Esophagus (tissue), 2 donors: ENCODE results near the gene MAP4K2. TPM values are rescaled to one million over a fixed set of nuclear protein-coding genes. Genes with fewer than 3 reads are reported as not detected.

Experiments used
- H3K27ac ChIP-seq, 2 donors: one replicate each; pipeline ENCODE4 v1.5.1; 2013; ENCODE audit warnings: low read depth in 2 of 2, mild to moderate bottlenecking in 2 of 2, inconsistent platforms in 1 of 2, low read length in 1 of 2, moderate library complexity in 1 of 2
- H3K27me3 ChIP-seq, 2 donors: one replicate each; pipeline ENCODE4 v1.6.1; 2013; ENCODE audit warnings: low read length in 2 of 2, control low read depth in 1 of 2, mild to moderate bottlenecking in 1 of 2; ENCODE audit not compliant: insufficient read depth in 2 of 2, control insufficient read depth in 1 of 2
- H3K36me3 ChIP-seq, 2 donors: one replicate each; pipeline ENCODE4 v1.6.1; 2013; ENCODE audit warnings: low read length in 1 of 2; ENCODE audit not compliant: control insufficient read depth in 2 of 2, insufficient read depth in 2 of 2
- H3K4me1 ChIP-seq, 2 donors: one replicate each; pipeline ENCODE4 v1.6.1; 2013; ENCODE audit warnings: low read length in 1 of 2; ENCODE audit not compliant: control insufficient read depth in 2 of 2, insufficient read depth in 2 of 2
- H3K4me3 ChIP-seq, 2 donors: one replicate each; pipeline ENCODE4 v1.5.1; 2013; ENCODE audit warnings: low read length in 2 of 2, mild to moderate bottlenecking in 2 of 2, low read depth in 1 of 2, moderate library complexity in 1 of 2
- H3K9me3 ChIP-seq, 2 donors: one replicate each; pipeline ENCODE4 v1.6.1; 2013; ENCODE audit warnings: mild to moderate bottlenecking in 2 of 2, low read depth in 1 of 2, low read length in 1 of 2, moderate library complexity in 1 of 2; ENCODE audit not compliant: control insufficient read depth in 2 of 2, insufficient read depth in 1 of 2
- WGBS, 2 donors: extraction: QIAGEN DNeasy Blood & Tissue Kit; methylation state at CpG; one replicate each; pipeline ENCODE4 v1.1.7; 2013; 5-methylcytosine and 5-hydroxymethylcytosine counted together
- polyA plus RNA-seq, 2 donors: library from polyadenylated mRNA; stranded (reverse); fragments of 200-250 nt; gene quantifications; one replicate each; pipeline ENCODE4 v1.2.3, GENCODE V29; 2013
- donor health status: healthy with polysubstance abuse.
- donor health status: Bipolar disorder and iron deficiency.

The MAP4K2 gene
- polyA plus RNA-seq, 2 donors, result 4.7 to 7.5 TPM

DNA sequence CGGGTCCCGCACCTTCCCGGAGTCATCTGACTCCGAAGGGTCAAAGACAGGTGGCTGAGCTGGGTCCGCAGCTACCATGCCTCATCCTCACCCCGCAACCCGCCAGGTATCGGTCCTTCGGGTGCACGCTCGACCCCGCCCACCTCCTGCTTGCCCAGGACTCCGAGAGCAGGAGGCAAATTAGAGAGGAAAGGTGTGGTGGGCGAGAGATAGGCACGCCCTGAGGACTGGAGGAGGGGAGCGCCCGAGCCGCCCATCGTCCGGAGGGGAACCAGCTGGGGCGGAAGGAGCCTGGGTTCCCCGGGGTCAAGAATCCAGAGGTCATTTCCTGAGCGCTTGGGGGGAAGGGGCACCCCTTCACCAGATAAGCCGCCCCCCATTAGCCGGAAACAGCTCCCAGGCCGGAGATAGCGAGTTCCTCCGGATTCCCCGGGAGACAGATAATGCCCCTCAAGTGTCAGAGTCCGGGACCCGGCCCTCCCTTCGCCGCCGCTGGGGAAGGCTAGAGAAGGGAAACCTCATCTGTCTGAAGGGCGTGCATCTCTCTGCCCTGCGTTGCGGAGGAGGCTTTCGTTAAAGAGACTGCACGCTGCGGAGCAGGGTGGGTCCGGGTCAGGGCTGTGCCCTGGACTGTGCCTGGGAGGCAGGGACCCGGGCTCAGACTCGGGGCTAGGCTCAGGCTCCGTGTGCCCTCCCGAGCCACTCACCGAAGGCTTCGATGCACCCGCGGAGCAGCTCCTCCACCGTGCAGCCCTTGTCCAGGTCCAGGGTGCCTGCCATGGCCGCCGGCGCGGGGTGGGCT is 60.7 kb downstream of the MAP4K2 start:
- peaks cover 0 to 12% of the 10 kb centered on the region in 2 donors for H3K4me1 ChIP-seq
- peak overlapping the region; percentile 23 to 50 for H3K27ac ChIP-seq
- H3K4me3 ChIP-seq, result peak overlapping the region; percentile 43 to 51
- whole genome bisulfite sequencing, 2 donors, result 7 to 8% methylated on average over 54 of the region's 54 CpGs
- H3K27me3 ChIP-seq, result no peaks in the 10 kb centered on the region
- no peaks in the 10 kb centered on the region for H3K9me3 ChIP-seq
- no peaks in the 10 kb centered on the region for H3K36me3 ChIP-seq

DNA sequence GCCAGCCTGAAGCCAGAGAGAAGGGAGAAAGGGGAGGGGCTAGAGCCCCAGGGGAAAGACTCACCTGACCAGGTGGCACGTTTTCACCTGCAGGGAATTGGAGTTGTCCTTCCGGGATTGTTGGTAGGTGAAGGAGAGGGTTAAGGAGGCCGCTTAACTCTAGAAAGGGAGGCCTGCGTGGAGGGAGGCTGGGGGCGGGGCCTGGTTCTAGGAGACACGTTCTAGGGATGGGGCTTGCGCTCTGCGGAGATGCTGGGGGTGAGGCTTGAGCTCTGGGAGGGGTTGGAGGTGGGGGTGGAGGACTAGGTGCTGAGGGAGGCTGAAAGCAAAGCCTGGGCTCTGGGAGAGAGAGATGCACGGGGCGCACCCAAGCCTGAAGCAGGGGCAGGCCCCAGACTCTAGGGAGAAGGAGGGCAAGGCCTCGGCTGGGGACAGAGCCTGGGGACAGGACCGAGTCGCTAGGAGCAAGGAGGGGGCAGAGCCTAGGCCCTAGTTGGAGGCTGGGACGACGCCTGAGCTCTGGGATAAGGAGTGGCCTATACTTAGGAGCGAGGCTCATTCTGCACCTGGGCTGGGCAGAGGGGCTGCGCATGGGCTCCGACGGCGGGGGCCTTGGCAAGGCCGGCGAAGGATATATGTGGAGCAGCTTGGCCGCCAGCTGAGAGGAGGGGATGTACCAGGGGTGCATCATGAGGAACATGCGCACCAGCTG is 61.5 kb downstream of the MAP4K2 start:
- H3K36me3 ChIP-seq, result no peaks in the 10 kb centered on the region
- 46 to 53% methylated on average over 24 of the region's 24 CpGs for WGBS, 2 donors
- H3K27ac ChIP-seq, result no peak overlapping the region
- H3K9me3 ChIP-seq, result no peaks in the 10 kb centered on the region
- no peaks in the 10 kb centered on the region for H3K27me3 ChIP-seq
- peaks cover 0 to 20% of the 10 kb centered on the region in 2 donors for H3K4me1 ChIP-seq
- H3K4me3 ChIP-seq, result no peak overlapping the region

DNA sequence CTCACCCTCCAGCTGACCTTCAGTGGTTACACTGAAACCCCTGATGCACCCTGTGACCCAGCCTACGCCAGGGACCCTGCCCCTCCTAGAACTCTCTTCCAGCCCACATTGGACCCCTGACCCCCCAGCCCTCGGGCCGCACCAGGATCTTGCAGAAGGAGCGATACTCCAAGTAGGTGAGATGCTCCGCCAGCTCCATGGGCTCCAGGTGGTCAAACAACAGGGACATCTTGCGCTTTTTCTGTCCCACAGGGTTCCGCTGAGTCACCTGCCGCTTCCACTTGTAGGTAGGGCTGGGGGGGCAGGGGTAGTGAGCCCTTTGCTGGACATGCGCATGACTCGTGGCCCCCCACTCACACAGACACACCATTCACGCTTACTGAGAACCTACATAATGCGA is 63.1 kb downstream of the MAP4K2 start:
- WGBS, 2 donors, result 89 to 90% methylated on average over 12 of the region's 12 CpGs
- Histone ChIP-seq H3K4me1 (peaks cover 3 to 20% of the 10 kb centered on the region in 2 donors), H3K4me3 (no peak overlapping the region), H3K27ac (no peak overlapping the region), H3K9me3 (no peaks in the 10 kb centered on the region), H3K36me3 (peaks cover 0 to under 1% of the 10 kb centered on the region in 2 donors), H3K27me3 (no peaks in the 10 kb centered on the region)

DNA sequence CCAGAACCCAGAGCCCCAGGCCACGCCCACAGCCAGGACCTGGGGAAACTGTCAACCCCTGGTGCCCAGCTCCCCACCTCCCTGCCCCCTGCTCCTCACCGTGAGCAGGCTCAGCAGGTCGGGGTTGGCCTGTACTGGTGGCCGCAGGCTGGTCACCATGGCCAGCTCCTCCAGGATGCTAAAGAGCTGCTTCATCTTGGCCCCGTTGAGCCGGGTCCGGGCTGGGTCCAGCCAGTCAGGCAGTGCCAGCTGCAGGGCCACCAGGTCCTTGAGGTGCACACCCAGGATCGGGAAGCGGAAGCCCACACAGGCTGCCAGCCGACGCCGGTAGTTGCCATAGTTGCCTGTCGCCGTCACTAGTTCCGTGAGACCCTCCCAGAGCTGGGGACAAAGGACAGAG is 66.4 kb downstream of the MAP4K2 start:
- Histone ChIP-seq H3K4me3 (no peak overlapping the region), H3K4me1 (peaks cover 3 to 7% of the 10 kb centered on the region in 2 donors), H3K27me3 (no peaks in the 10 kb centered on the region), H3K9me3 (no peaks in the 10 kb centered on the region), H3K27ac (no peak overlapping the region), H3K36me3 (peaks cover 0 to 2% of the 10 kb centered on the region in 2 donors)
- WGBS, 2 donors, result 87 to 94% methylated on average over 14 to 15 of the region's 15 CpGs

DNA sequence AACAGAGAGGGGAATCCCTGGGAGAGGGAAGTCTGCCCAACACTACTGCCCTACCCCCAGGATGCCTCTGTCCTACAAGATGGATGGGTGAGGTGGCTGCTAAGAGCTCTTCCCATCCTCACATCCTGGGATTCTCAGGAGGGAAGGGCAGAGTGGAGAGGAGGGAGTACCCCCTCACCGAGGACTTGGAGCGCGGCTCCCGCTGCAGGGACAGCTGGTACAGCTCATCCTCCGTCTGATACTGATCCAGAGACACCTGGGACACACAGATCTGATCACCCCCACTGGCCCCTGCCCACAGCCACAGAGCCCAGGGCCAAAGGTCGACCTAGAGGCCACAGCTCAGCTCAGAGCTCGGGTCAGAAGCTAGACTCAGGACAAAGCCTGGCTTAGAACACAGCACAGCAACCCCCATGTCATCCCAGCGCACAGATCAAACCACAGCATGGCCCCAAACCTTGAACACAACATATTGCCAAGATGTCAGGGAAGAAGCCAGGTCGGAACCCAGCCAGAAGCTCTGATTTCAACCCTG is 67.2 kb downstream of the MAP4K2 start:
- Histone ChIP-seq H3K36me3 (peaks cover 0 to 2% of the 10 kb centered on the region in 2 donors), H3K27me3 (no peaks in the 10 kb centered on the region), H3K27ac (no peak overlapping the region), H3K4me1 (peaks cover 3 to 7% of the 10 kb centered on the region in 2 donors), H3K9me3 (no peaks in the 10 kb centered on the region), H3K4me3 (no peak overlapping the region)
- WGBS, 2 donors, result 84 to 89% methylated on average over 9 of the region's 9 CpGs

Other genes starting within 250 kb of the MAP4K2 start
- not detected for gene SLC22A11, start 247.3 kb downstream of the MAP4K2 start, polyA plus RNA-seq
- gene SLC22A12, start 212.0 kb downstream of the MAP4K2 start, polyA plus RNA-seq, result not detected
- under 1 TPM; 0.24 to 0.44 TPM for gene NRXN2, start 80.0 kb downstream of the MAP4K2 start, polyA plus RNA-seq
- 10 to 100 TPM in 1 of 2 donors, 1 to 10 TPM in 1; 7.9 to 13.0 TPM for gene RASGRP2, start 59.1 kb downstream of the MAP4K2 start, polyA plus RNA-seq
- 1 to 10 TPM; 1.2 to 1.7 TPM for gene PYGM, start 43.2 kb downstream of the MAP4K2 start, polyA plus RNA-seq
- 10 to 100 TPM; 79.0 to 88.0 TPM for gene SF1, start 24.7 kb downstream of the MAP4K2 start, polyA plus RNA-seq
- gene MEN1, start 7.3 kb upstream of the MAP4K2 start, polyA plus RNA-seq, result 10 to 100 TPM; 15.4 to 19.0 TPM
- 10 to 100 TPM; 17.5 to 30.7 TPM for gene CDC42BPG, start 41.4 kb upstream of the MAP4K2 start, polyA plus RNA-seq
- gene EHD1, start 75.4 kb upstream of the MAP4K2 start, polyA plus RNA-seq, result 10 to 100 TPM; 16.1 to 28.7 TPM
- gene ATG2A, start 114.0 kb upstream of the MAP4K2 start, polyA plus RNA-seq, result 10 to 100 TPM; 10.4 to 11.4 TPM
- gene PPP2R5B, start 121.5 kb upstream of the MAP4K2 start, polyA plus RNA-seq, result 10 to 100 TPM in 1 of 2 donors, 1 to 10 TPM in 1; 6.6 to 11.0 TPM
- gene GPHA2, start 132.7 kb upstream of the MAP4K2 start, polyA plus RNA-seq, result not detected
- gene MAJIN, start 168.9 kb upstream of the MAP4K2 start, polyA plus RNA-seq, result not detected
- under 1 TPM; 0.22 to 0.35 TPM for gene BATF2, start 193.8 kb upstream of the MAP4K2 start, polyA plus RNA-seq
- gene ARL2, start 210.9 kb upstream of the MAP4K2 start, polyA plus RNA-seq, result 10 to 100 TPM; 44.5 to 68.6 TPM
- gene SNX15, start 224.2 kb upstream of the MAP4K2 start, polyA plus RNA-seq, result 10 to 100 TPM; 14.7 to 15.6 TPM
- 10 to 100 TPM in 1 of 2 donors, 1 to 10 TPM in 1; 6.2 to 12.1 TPM for gene SAC3D1, start 238.0 kb upstream of the MAP4K2 start, polyA plus RNA-seq